Fibroblast of the aortic adventitia (primary cell): ENCODE measurements around the gene NARF. TPM values are rescaled to one million over a fixed set of nuclear protein-coding genes. Genes with fewer than 3 reads are reported as not detected.
"Not testable (repeated sequence)": the region's sequence is repeated elsewhere in the genome, so short reads cannot be mapped to it uniquely, and the experiment has no call there.

ENCODE experiments used
- DNase-seq: peaks from one replicate; pipeline ENCODE4 v3.0.0-alpha.2; 2010; ENCODE audit warnings: low read depth
- H3K4me3 ChIP-seq: 2 replicates; pipeline ENCODE4 v1.5.1; 2011; ENCODE audit warnings: low read depth, mild to moderate bottlenecking, control low read depth, low read length, moderate library complexity
- CTCF ChIP-seq: IDR thresholded peaks from 2 replicates; pipeline ENCODE4 v1.5.1; 2011; ENCODE audit warnings: mild to moderate bottlenecking, low read length, control low read depth, inconsistent platforms; ENCODE audit not compliant: insufficient read depth
- total RNA-seq: library from RNA; depleted of rRNA; stranded (reverse); fragments of >200 nt; gene quantifications from 2 replicates; pipeline ENCODE4 v1.2.3, GENCODE V29; 2012; ENCODE audit warnings: low replicate concordance

The NARF gene
- total RNA-seq, 1 donor: 35.0 TPM

GRCh38 chr17:82457073-82457928, 1.2 kb upstream of the NARF start:
- no peak for TF ChIP-seq CTCF
- peak; percentile 22 for DNase-seq
- peak overlapping the region; percentile 79 for H3K4me3 ChIP-seq

- peak overlapping the region; percentile 79 for H3K4me3 ChIP-seq
- TF ChIP-seq CTCF: no peak
- no peak for DNase-seq
These were observed 687 bp upstream of the NARF start for GRCh38 chr17:82457929-82458178.

GRCh38 chr17:82458885-82459424, 414 bp downstream of the NARF start:
- peak overlapping the region; percentile 82 for H3K4me3 ChIP-seq
- no peak for TF ChIP-seq CTCF
- DNase-seq: no peak

- not testable (repeated sequence) for DNase-seq, H3K4me3 ChIP-seq
These were observed 1.4 kb downstream of the NARF start for GRCh38 chr17:82459936-82460335.

- no peak for DNase-seq
- no peak overlapping the region for H3K4me3 ChIP-seq
- no peak for TF ChIP-seq CTCF
These were observed 3.4 kb downstream of the NARF start for GRCh38 chr17:82461827-82462524.

- no peak overlapping the region for H3K4me3 ChIP-seq
- TF ChIP-seq CTCF: no peak
- no peak for DNase-seq
These were observed 4.8 kb downstream of the NARF start for GRCh38 chr17:82463391-82463790.

- no peak for TF ChIP-seq CTCF
- no peak overlapping the region for H3K4me3 ChIP-seq
- no peak for DNase-seq
These were observed 5.5 kb downstream of the NARF start for GRCh38 chr17:82463925-82464566.
